Body of pancreas (tissue), 4 donors: ENCODE results near the gene CPZ.

Experiments used
- POLR2A ChIP-seq, 3 donors: fragments of 450-650 bp; IDR thresholded peaks; one replicate each; pipeline ENCODE4 v1.6.1; 2016; ENCODE audit warnings: antibody characterized with exemption in 3 of 3, mild to moderate bottlenecking in 2 of 3
- TF ChIP-seq, protein P1 (sequence below), 7 experiments: fragments of 450-650 bp in 4 of 7; fragments of 200-600 bp in 3 of 7; sonication (generic) in 3 of 7; IDR thresholded peaks; one replicate each; pipeline ENCODE4 v1.5.1; 2016 to 2019; ENCODE audit warnings: antibody characterized with exemption in 7 of 7

GRCh38 chr4:8652181-8653078 lies 59.9 kb downstream of the CPZ start:
- TF ChIP-seq, protein P1, sequence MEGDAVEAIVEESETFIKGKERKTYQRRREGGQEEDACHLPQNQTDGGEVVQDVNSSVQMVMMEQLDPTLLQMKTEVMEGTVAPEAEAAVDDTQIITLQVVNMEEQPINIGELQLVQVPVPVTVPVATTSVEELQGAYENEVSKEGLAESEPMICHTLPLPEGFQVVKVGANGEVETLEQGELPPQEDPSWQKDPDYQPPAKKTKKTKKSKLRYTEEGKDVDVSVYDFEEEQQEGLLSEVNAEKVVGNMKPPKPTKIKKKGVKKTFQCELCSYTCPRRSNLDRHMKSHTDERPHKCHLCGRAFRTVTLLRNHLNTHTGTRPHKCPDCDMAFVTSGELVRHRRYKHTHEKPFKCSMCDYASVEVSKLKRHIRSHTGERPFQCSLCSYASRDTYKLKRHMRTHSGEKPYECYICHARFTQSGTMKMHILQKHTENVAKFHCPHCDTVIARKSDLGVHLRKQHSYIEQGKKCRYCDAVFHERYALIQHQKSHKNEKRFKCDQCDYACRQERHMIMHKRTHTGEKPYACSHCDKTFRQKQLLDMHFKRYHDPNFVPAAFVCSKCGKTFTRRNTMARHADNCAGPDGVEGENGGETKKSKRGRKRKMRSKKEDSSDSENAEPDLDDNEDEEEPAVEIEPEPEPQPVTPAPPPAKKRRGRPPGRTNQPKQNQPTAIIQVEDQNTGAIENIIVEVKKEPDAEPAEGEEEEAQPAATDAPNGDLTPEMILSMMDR (IDR thresholded peaks at IDR 0.05): no peak
- TF ChIP-seq POLR2A (IDR thresholded peaks at IDR 0.05): no peak
